Gastrocnemius medialis (tissue), 4 donors: ENCODE measurements around the gene SLC25A48. TPM values are rescaled to one million over a fixed set of nuclear protein-coding genes. Genes with fewer than 3 reads are reported as not detected.

Source experiments
- ATAC-seq, 2 donors: fragments of 150-250 bp; one replicate each; pipeline ENCODE4 v1.9.1; 2016
- DNase-seq, 2 donors: peaks; one replicate each; pipeline ENCODE4 v3.0.0-alpha.2; 2019
- H3K27ac ChIP-seq, 4 donors: fragments of 200-600 bp; sonication (generic); 1 replicate in 1 of 4; 2 replicates in 3 of 4; pipeline ENCODE4 v1.5.1; 2016 to 2018; ENCODE audit warnings: mild to moderate bottlenecking in 2 of 4, moderate library complexity in 1 of 4
- H3K27me3 ChIP-seq, 3 donors: fragments of 200-600 bp; sonication (generic) in 2 of 3; 1 replicate in 1 of 3; 2 replicates in 2 of 3; pipeline versions ENCODE4 v1.5.1 to v1.6.0; 2016 to 2019; ENCODE audit warnings: mild to moderate bottlenecking in 1 of 3, moderate library complexity in 1 of 3
- H3K36me3 ChIP-seq, 2 donors: fragments of 200-600 bp; sonication (generic) in 1 of 2; one replicate each; pipeline ENCODE4 v1.5.1; 2017 to 2018
- H3K4me1 ChIP-seq, 2 donors: fragments of 200-600 bp; sonication (generic) in 1 of 2; one replicate each; pipeline ENCODE4 v1.5.1; 2016 to 2017; ENCODE audit warnings: mild to moderate bottlenecking in 2 of 2
- H3K4me3 ChIP-seq, 4 donors: fragments of 200-600 bp; sonication (generic) in 3 of 4; 1 replicate in 1 of 4; 2 replicates in 3 of 4; pipeline ENCODE4 v1.5.1; 2016 to 2019; ENCODE audit warnings: mild to moderate bottlenecking in 2 of 4
- H3K9me3 ChIP-seq, 3 donors: fragments of 200-600 bp; sonication (generic) in 2 of 3; 1 replicate in 1 of 3; 2 replicates in 2 of 3; pipeline ENCODE4 v1.5.1; 2016 to 2019
- POLR2A ChIP-seq, 2 donors: fragments of 450-650 bp; IDR thresholded peaks; one replicate each; pipeline ENCODE4 v1.6.1; 2017; ENCODE audit warnings: antibody characterized with exemption in 2 of 2, mild to moderate bottlenecking in 2 of 2, moderate library complexity in 2 of 2
- in situ Hi-C, 4 donors: fragments of 200-750 bp; cut with MboI; loops; one replicate each; pipeline versions ENCODE4 v1.15.0 to v1.8.0; 2017; ENCODE audit warnings: low sequenced_read_pairs in 4 of 4
- intact Hi-C: fragments of 100-400 bp; cut with DNase I; formaldehyde crosslinking; loops from one replicate; pipeline ENCODE4 v1.15.1; 2023; ENCODE audit warnings: low total_unique reads
- total RNA-seq, 4 donors: library from RNA; depleted of rRNA; stranded (reverse); fragments of >200 nt; gene quantifications; one replicate each; pipeline versions ENCODE4 v1.1.0 to v1.2.3, GENCODE V29; 2016
- TF ChIP-seq, protein P1 (sequence below), 5 experiments: fragments of 450-650 bp in 3 of 5; fragments of 200-600 bp in 2 of 5; sonication (generic) in 2 of 5; IDR thresholded peaks in 4 of 5; conservative IDR thresholded peaks in 1 of 5; 1 replicate in 4 of 5; 2 replicates in 1 of 5; pipeline ENCODE4 v1.5.1; 2016 to 2019; ENCODE audit warnings: antibody characterized with exemption in 5 of 5, mild to moderate bottlenecking in 3 of 5, moderate library complexity in 3 of 5

SLC25A48 gene
- total RNA-seq, 4 donors from 2014 or later: 0.56 to 5.2 (median 2.4) TPM

DNA sequence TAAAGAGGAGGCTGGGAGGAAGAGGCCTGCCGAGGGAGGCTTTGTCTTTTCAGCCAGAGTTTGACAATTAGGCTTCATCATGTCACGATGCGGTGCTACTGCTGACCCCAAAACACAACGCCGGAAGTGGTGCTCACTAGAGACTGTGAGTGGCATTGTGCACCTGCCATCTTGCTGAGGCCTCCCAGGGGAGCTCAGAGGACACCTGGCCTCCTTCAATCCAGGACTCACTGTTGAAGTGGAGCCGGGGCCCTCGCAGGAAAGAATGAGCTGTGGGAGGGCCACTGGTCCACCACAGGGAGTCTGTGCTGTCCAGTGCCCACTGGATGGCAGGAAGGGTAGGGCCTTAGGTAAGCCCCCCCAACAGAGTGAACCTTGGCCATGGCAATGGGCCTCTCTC, 12.7 kb upstream of the SLC25A48 start:
- in situ Hi-C loops: loop anchor here in 1 of 4 donors (5.0 kb wide), 1 partner anchor 265 kb away; no protein-coding TSS in a partner anchor
- ATAC-seq: no peak
- Histone ChIP-seq H3K36me3 (no peaks in the 10 kb centered on the region), H3K9me3 (no peaks in the 10 kb centered on the region), H3K4me3 (no peak overlapping the region), H3K4me1 (no peaks in the 10 kb centered on the region), H3K27me3 (no peaks in the 10 kb centered on the region), H3K27ac (no peak overlapping the region)
- TF ChIP-seq, protein P1, sequence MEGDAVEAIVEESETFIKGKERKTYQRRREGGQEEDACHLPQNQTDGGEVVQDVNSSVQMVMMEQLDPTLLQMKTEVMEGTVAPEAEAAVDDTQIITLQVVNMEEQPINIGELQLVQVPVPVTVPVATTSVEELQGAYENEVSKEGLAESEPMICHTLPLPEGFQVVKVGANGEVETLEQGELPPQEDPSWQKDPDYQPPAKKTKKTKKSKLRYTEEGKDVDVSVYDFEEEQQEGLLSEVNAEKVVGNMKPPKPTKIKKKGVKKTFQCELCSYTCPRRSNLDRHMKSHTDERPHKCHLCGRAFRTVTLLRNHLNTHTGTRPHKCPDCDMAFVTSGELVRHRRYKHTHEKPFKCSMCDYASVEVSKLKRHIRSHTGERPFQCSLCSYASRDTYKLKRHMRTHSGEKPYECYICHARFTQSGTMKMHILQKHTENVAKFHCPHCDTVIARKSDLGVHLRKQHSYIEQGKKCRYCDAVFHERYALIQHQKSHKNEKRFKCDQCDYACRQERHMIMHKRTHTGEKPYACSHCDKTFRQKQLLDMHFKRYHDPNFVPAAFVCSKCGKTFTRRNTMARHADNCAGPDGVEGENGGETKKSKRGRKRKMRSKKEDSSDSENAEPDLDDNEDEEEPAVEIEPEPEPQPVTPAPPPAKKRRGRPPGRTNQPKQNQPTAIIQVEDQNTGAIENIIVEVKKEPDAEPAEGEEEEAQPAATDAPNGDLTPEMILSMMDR (IDR thresholded peaks at IDR 0.05 in 4 of 5, conservative IDR thresholded peaks at IDR 0.05 in 1 of 5): no peak
- TF ChIP-seq POLR2A (IDR thresholded peaks at IDR 0.05): no peak
- no peak for DNase-seq
- intact Hi-C loops: no loop called here

DNA sequence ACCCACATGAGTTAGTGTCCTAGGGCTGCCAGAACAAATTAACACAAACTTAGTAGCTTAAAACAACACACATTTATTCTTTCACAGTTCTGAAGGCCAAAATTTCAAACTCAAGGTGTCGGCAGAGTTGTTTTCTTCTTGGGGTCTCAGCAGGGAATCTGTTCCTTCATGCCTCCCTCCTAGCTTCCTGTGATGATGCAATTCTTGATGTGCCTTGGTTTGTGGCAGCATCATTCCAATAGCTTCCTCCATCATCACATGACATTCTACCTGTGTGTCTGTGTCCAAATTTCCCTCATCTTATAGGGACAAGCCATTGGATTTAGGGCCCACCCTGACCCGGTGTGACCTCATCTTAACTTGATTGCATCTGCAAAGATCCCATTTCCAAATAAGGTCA, 12.2 kb upstream of the SLC25A48 start:
- TF ChIP-seq, protein P1 (IDR thresholded peaks at IDR 0.05 in 4 of 5, conservative IDR thresholded peaks at IDR 0.05 in 1 of 5): no peak
- no peak for TF ChIP-seq POLR2A (IDR thresholded peaks at IDR 0.05)
- Histone ChIP-seq H3K4me3 (no peak overlapping the region), H3K36me3 (no peaks in the 10 kb centered on the region), H3K27me3 (no peaks in the 10 kb centered on the region), H3K4me1 (no peaks in the 10 kb centered on the region), H3K9me3 (no peaks in the 10 kb centered on the region), H3K27ac (no peak overlapping the region)
- DNase-seq (no peak), ATAC-seq (no peak)
- in situ Hi-C loops (loop anchor here in 1 of 4 donors (5.0 kb wide), 1 partner anchor 265 kb away; no protein-coding TSS in a partner anchor), intact Hi-C loops (no loop called here)

DNA sequence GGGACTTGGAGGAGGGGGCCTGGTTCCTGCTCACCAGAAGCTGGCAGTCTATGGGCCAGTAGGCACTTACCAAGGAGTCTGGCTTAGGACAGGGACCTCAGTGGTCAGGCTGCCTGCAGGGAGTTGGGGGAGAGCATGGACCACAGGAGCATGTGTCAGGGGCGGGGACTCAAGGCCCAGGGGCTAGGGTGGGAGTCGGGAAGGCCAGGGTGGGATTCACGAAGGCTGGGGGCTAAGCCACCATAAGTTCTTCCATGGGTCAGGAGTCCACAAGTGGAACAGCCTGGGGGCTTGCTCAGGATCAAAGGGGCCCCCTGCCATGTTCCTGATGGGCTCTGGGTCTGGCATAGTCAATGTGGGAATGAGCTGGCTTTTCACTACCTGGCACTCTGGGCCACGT, 11.5 kb upstream of the SLC25A48 start:
- no peaks in the 10 kb centered on the region for H3K9me3 ChIP-seq
- ATAC-seq (no peak), DNase-seq (no peak)
- no peaks in the 10 kb centered on the region for H3K36me3 ChIP-seq
- H3K4me3 ChIP-seq: no peak overlapping the region
- H3K27me3 ChIP-seq: no peaks in the 10 kb centered on the region
- H3K4me1 ChIP-seq: no peaks in the 10 kb centered on the region
- intact Hi-C loops: no loop called here
- no peak overlapping the region for H3K27ac ChIP-seq
- TF ChIP-seq, protein P1 (IDR thresholded peaks at IDR 0.05 in 4 of 5, conservative IDR thresholded peaks at IDR 0.05 in 1 of 5): no peak
- TF ChIP-seq POLR2A (IDR thresholded peaks at IDR 0.05): no peak
- in situ Hi-C loops: loop anchor here in 1 of 4 donors (5.0 kb wide), 1 partner anchor 266 kb away; no protein-coding TSS in a partner anchor

DNA sequence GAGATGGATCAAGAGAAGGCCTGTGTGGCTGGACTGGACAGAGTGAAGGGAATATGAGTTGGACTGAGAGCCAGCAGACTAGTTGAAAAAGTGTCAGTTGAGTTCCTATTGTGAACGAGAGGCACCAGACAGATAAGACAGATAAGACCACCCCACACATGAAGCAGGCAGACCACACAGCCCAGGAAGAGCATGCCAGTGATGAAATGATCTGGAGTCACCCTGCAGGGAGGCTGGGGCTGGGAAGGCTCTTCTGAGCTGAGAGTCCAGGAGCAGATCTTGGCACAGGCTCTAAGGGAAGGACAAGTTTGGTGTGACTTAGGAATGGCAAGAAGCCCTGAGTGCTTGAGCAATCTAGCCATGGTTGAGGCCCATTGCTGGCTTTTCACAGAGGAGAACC, 10.6 kb upstream of the SLC25A48 start:
- in situ Hi-C loops (loop anchor here in 1 of 4 donors (5.0 kb wide), 1 partner anchor 267 kb away; no protein-coding TSS in a partner anchor), intact Hi-C loops (no loop called here)
- Histone ChIP-seq H3K36me3 (no peaks in the 10 kb centered on the region), H3K4me1 (no peaks in the 10 kb centered on the region), H3K27me3 (no peaks in the 10 kb centered on the region), H3K9me3 (no peaks in the 10 kb centered on the region), H3K27ac (no peak overlapping the region), H3K4me3 (no peak overlapping the region)
- no peak for ATAC-seq
- DNase-seq: peak in 1 of 2 donors; percentile 33
- TF ChIP-seq, protein P1 (IDR thresholded peaks at IDR 0.05 in 4 of 5, conservative IDR thresholded peaks at IDR 0.05 in 1 of 5): no peak
- TF ChIP-seq POLR2A (IDR thresholded peaks at IDR 0.05): no peak
